GM23338 (cell line): ENCODE results near the gene MOB3B. TPM values are rescaled to one million over a fixed set of nuclear protein-coding genes. Genes with fewer than 3 reads are reported as not detected.

Experiments
- ATAC-seq: fragments of 200-7000 bp; cut with Tn5 transposase; 3 replicates; pipeline ENCODE4 v1.9.1; 2020
- DNase-seq: peaks from one replicate; pipeline ENCODE4 v3.0.0-alpha.2; 2015; ENCODE audit warnings: low spot score
- H2AFZ ChIP-seq: fragments of 200-600 bp; sonication (generic); 2 replicates; pipeline ENCODE4 v1.8.0; 2016; ENCODE audit warnings: antibody characterized with exemption, mild to moderate bottlenecking, moderate library complexity
- H3F3A ChIP-seq: fragments of 200-600 bp; sonication (generic); replicated peaks from 2 replicates; pipeline ENCODE4 v1.8.0; 2017; ENCODE audit warnings: antibody characterized with exemption, mixed run types, low read depth
- H3K27ac ChIP-seq: fragments of 200-600 bp; sonication (generic); 2 replicates; pipeline ENCODE4 v1.6.1; 2016; ENCODE audit warnings: low read depth
- H3K27me3 ChIP-seq: fragments of 200-600 bp; sonication (generic); 2 replicates; pipeline ENCODE4 v1.8.0; 2016; ENCODE audit warnings: mild to moderate bottlenecking, mixed run types, moderate library complexity; ENCODE audit not compliant: insufficient read depth
- H3K36me3 ChIP-seq: fragments of 200-600 bp; sonication (generic); 2 replicates; pipeline ENCODE4 v1.8.0; 2016; ENCODE audit warnings: mild to moderate bottlenecking; ENCODE audit not compliant: insufficient read depth
- H3K4me1 ChIP-seq: fragments of 200-600 bp; sonication (generic); 2 replicates; pipeline ENCODE4 v1.8.0; 2016; ENCODE audit warnings: mild to moderate bottlenecking, moderate library complexity; ENCODE audit not compliant: insufficient read depth
- H3K4me2 ChIP-seq: fragments of 200-600 bp; sonication (generic); 2 replicates; pipeline ENCODE4 v1.7.1; 2017; ENCODE audit warnings: mixed run types
- H3K4me3 ChIP-seq: fragments of 200-600 bp; sonication (generic); 2 replicates; pipeline ENCODE4 v1.6.1; 2016; ENCODE audit warnings: mixed run types
- H3K79me2 ChIP-seq: fragments of 200-600 bp; sonication (generic); replicated peaks from 2 replicates; pipeline ENCODE4 v1.8.0; 2017; ENCODE audit warnings: mild to moderate bottlenecking; ENCODE audit not compliant: insufficient read depth
- H3K9me2 ChIP-seq: fragments of 200-600 bp; sonication (generic); 2 replicates; pipeline ENCODE4 v1.8.0; 2017; ENCODE audit not compliant: insufficient read depth
- H4K20me1 ChIP-seq: fragments of 200-600 bp; sonication (generic); replicated peaks from 2 replicates; pipeline ENCODE4 v1.8.0; 2017; ENCODE audit warnings: mild to moderate bottlenecking; ENCODE audit not compliant: insufficient read depth
- H3K27ac Mint-ChIP-seq: 2 replicates; pipeline ENCODE4 v1.8.0; 2020; ENCODE audit warnings: inconsistent platforms, mild to moderate bottlenecking, moderate library complexity, mixed read lengths
- H3K27me3 Mint-ChIP-seq: 3 replicates; pipeline ENCODE4 v1.8.0; 2022; ENCODE audit warnings: low read depth, mild to moderate bottlenecking, moderate library complexity, mixed read lengths, inconsistent platforms; ENCODE audit not compliant: insufficient read depth, poor library complexity
- H3K36me3 Mint-ChIP-seq: 3 replicates; pipeline ENCODE4 v1.8.0; 2021; ENCODE audit warnings: low read depth, mild to moderate bottlenecking, inconsistent platforms, moderate library complexity, mixed read lengths
- H3K4me1 Mint-ChIP-seq: 3 replicates; pipeline ENCODE4 v1.8.0; 2020; ENCODE audit warnings: mild to moderate bottlenecking, inconsistent platforms, mixed read lengths
- H3K4me3 Mint-ChIP-seq: 3 replicates; pipeline ENCODE4 v1.8.0; 2021; ENCODE audit warnings: moderate library complexity, mild to moderate bottlenecking, inconsistent platforms, mixed read lengths
- H3K9me3 Mint-ChIP-seq: 3 replicates; pipeline ENCODE4 v1.8.0; 2020; ENCODE audit warnings: moderate library complexity, mild to moderate bottlenecking, inconsistent platforms, mixed read lengths
- CREB1 ChIP-seq: fragments of 250-450 bp; sonication (Bioruptor Pico); IDR thresholded peaks from 2 replicates; pipeline ENCODE4 v1.5.0; 2020; ENCODE audit warnings: low read depth, mild to moderate bottlenecking, moderate library complexity
- CTCF ChIP-seq, 2 experiments: fragments of 200-600 bp in 1 of 2; sonication (generic) in 1 of 2; conservative IDR thresholded peaks; 2 replicates each; pipeline versions ENCODE4 v1.5.1 to v1.6.1; 2016 to 2017; ENCODE audit warnings: antibody characterized with exemption in 2 of 2, low read depth in 2 of 2, mild to moderate bottlenecking in 2 of 2, moderate library complexity in 1 of 2
- EZH2 ChIP-seq: fragments of 200-600 bp; sonication (generic); IDR thresholded peaks from one replicate; pipeline ENCODE4 v1.8.0; 2017; ENCODE audit warnings: antibody characterized with exemption, mild to moderate bottlenecking, low read depth; ENCODE audit not compliant: unreplicated experiment
- EZH2phosphoT487 ChIP-seq: fragments of 200-600 bp; sonication (generic); IDR thresholded peaks from one replicate; pipeline ENCODE4 v1.8.1; 2018; ENCODE audit warnings: antibody characterized with exemption; ENCODE audit not compliant: unreplicated experiment
- JUNB ChIP-seq: IDR thresholded peaks from one replicate; pipeline ENCODE4 v1.6.1; 2016; ENCODE audit warnings: antibody characterized with exemption; ENCODE audit not compliant: unreplicated experiment
- NANOG ChIP-seq: IDR thresholded peaks from 2 replicates; pipeline ENCODE4 v1.6.1; 2016; ENCODE audit warnings: antibody characterized with exemption, borderline replicate concordance
- POLR2AphosphoS5 ChIP-seq: IDR thresholded peaks from 2 replicates; pipeline ENCODE4 v1.6.1; 2016; ENCODE audit warnings: antibody characterized with exemption, low read depth
- STAT1 ChIP-seq: IDR thresholded peaks from one replicate; pipeline ENCODE4 v1.6.1; 2016; ENCODE audit warnings: antibody characterized with exemption; ENCODE audit not compliant: unreplicated experiment
- ZNF114 ChIP-seq: fragments of 250-450 bp; sonication (Bioruptor Pico); IDR thresholded peaks from 2 replicates; pipeline ENCODE4 v1.5.0; 2020; ENCODE audit warnings: mild to moderate bottlenecking, moderate library complexity
- ZNF331 ChIP-seq: fragments of 250-450 bp; sonication (Bioruptor Pico); IDR thresholded peaks from 2 replicates; pipeline ENCODE4 v1.5.0; 2020; ENCODE audit warnings: low read depth, mild to moderate bottlenecking, moderate library complexity
- ZNF462 ChIP-seq: fragments of 250-450 bp; sonication (Bioruptor Pico); IDR thresholded peaks from 2 replicates; pipeline ENCODE4 v1.5.0; 2020; ENCODE audit warnings: mild to moderate bottlenecking, moderate library complexity
- polyA plus RNA-seq: library from polyadenylated mRNA; unstranded; fragments of >200 nt; fragmentation: Nextera tagmentation; extraction: Ambion mirVana; gene quantifications from 2 replicates; pipeline ENCODE4 v1.2.1, GENCODE V29; 2016
- total RNA-seq: library from RNA; depleted of rRNA; stranded (reverse); fragments of >200 nt; shearing (Covaris generic); gene quantifications from 2 replicates; pipeline ENCODE4 v1.2.3, GENCODE V29; 2014
- TF ChIP-seq, protein P1 (sequence below): IDR thresholded peaks from 2 replicates; pipeline ENCODE4 v1.6.1; 2016; ENCODE audit warnings: antibody characterized with exemption
- TF ChIP-seq, protein P2 (sequence below): IDR thresholded peaks from one replicate; pipeline ENCODE4 v1.6.1; 2018; ENCODE audit warnings: antibody characterized with exemption; ENCODE audit not compliant: unreplicated experiment

The MOB3B gene
- total and polyA plus RNA-seq, 2 experiments from 2014 or later: 7.6 to 12.1 TPM

GRCh38 chr9:27503623-27504022 is 26.0 kb downstream of the MOB3B start:
- Histone ChIP-seq H3K36me3 (no peaks in the 10 kb centered on the region; the same call in 1 of the 2 replicates), H3K27ac (no peak overlapping the region), H3F3A (no peaks in the 10 kb centered on the region), H3K9me2 (no peaks in the 10 kb centered on the region), H2AFZ (no peak overlapping the region), H3K4me2 (no peak overlapping the region), H4K20me1 (no peaks in the 10 kb centered on the region), H3K4me3 (no peak overlapping the region), H3K27me3 (no peaks in the 10 kb centered on the region), H3K79me2 (peaks cover 15% of the 10 kb centered on the region), H3K4me1 (peaks cover 16% of the 10 kb centered on the region)
- peaks cover 38% of the 10 kb centered on the region for H3K4me1 Mint-ChIP-seq
- H3K36me3 Mint-ChIP-seq: peaks cover 29% of the 10 kb centered on the region
- H3K27ac Mint-ChIP-seq: peak overlapping the region; percentile 46
- TF ChIP-seq ZNF462 (CRISPR knock-in tag) (no peak), CREB1 (no peak), ZNF331 (CRISPR knock-in tag) (no peak), EZH2phosphoT487 (no peak), NANOG (no peak), ZNF114 (no peak), POLR2AphosphoS5 (no peak), CTCF (conservative IDR thresholded peaks at IDR 0.05; ENCODE audit: low read depth in 2 of 2) (no peak), EZH2 (no peak), JUNB (no peak), STAT1 (no peak)
- TF ChIP-seq, protein P1, sequence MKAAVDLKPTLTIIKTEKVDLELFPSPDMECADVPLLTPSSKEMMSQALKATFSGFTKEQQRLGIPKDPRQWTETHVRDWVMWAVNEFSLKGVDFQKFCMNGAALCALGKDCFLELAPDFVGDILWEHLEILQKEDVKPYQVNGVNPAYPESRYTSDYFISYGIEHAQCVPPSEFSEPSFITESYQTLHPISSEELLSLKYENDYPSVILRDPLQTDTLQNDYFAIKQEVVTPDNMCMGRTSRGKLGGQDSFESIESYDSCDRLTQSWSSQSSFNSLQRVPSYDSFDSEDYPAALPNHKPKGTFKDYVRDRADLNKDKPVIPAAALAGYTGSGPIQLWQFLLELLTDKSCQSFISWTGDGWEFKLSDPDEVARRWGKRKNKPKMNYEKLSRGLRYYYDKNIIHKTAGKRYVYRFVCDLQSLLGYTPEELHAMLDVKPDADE: no peak
- TF ChIP-seq, protein P2, sequence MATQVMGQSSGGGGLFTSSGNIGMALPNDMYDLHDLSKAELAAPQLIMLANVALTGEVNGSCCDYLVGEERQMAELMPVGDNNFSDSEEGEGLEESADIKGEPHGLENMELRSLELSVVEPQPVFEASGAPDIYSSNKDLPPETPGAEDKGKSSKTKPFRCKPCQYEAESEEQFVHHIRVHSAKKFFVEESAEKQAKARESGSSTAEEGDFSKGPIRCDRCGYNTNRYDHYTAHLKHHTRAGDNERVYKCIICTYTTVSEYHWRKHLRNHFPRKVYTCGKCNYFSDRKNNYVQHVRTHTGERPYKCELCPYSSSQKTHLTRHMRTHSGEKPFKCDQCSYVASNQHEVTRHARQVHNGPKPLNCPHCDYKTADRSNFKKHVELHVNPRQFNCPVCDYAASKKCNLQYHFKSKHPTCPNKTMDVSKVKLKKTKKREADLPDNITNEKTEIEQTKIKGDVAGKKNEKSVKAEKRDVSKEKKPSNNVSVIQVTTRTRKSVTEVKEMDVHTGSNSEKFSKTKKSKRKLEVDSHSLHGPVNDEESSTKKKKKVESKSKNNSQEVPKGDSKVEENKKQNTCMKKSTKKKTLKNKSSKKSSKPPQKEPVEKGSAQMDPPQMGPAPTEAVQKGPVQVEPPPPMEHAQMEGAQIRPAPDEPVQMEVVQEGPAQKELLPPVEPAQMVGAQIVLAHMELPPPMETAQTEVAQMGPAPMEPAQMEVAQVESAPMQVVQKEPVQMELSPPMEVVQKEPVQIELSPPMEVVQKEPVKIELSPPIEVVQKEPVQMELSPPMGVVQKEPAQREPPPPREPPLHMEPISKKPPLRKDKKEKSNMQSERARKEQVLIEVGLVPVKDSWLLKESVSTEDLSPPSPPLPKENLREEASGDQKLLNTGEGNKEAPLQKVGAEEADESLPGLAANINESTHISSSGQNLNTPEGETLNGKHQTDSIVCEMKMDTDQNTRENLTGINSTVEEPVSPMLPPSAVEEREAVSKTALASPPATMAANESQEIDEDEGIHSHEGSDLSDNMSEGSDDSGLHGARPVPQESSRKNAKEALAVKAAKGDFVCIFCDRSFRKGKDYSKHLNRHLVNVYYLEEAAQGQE: no peak
- no peak overlapping the region for H3K4me3 Mint-ChIP-seq
- DNase-seq (no peak), ATAC-seq (peak; percentile 35; the same call in 2 of the 3 replicates)
- no peaks in the 10 kb centered on the region for H3K27me3 Mint-ChIP-seq
- peaks cover 7% of the 10 kb centered on the region; the same call in 1 of the 3 replicates for H3K9me3 Mint-ChIP-seq
